ENCODE measurements around the gene BZW2. TPM values are rescaled to one million over a fixed set of nuclear protein-coding genes. Genes with fewer than 3 reads are reported as not detected.

Gene BZW2
- total and polyA plus RNA-seq, 2 of the 13 experiments (the other 11 are each of a cell fraction or from before 2014, with no cell fraction given) = 21.8 to 95.2 TPM

GRCh38 chr7:16638282-16639280 lies 7.4 kb upstream of the BZW2 start:
- Histone ChIP-seq H3K36me3 (replicated peaks in 1 of 2; ENCODE audit: control insufficient read depth in 1 of 2, insufficient read depth in 2 of 2, low read length in 2 of 2) (peaks cover 0 to 13% of the 10 kb centered on the region in 2 experiments; a peak in 3 of 5 replicates), H3K9ac (ENCODE audit: insufficient read depth, low read depth, low read length) (no peak overlapping the region), H3K79me2 (ENCODE audit: insufficient read depth, low read length) (peaks cover 21% of the 10 kb centered on the region), H3K9me3 (ENCODE audit: low read length) (no peaks in the 10 kb centered on the region), H3K27me3 (ENCODE audit: control insufficient read depth in 1 of 2, insufficient read depth in 2 of 2, low read length in 2 of 2) (no peaks in the 10 kb centered on the region), H2AFZ (ENCODE audit: low read length) (no peak overlapping the region), H4K20me1 (ENCODE audit: insufficient read depth, low read length) (no peaks in the 10 kb centered on the region; the same call in 1 of the 2 replicates), H3K4me2 (ENCODE audit: low read depth, low read length) (no peak overlapping the region), H3K27ac (ENCODE audit: extremely low read length, insufficient read depth, low read length) (no peak overlapping the region), H3K4me1 (ENCODE audit: insufficient read depth, low read length) (peaks cover 31% of the 10 kb centered on the region), H3K4me3 (replicated peaks in 1 of 3; ENCODE audit: insufficient read depth in 1 of 3, low read depth in 2 of 3, low read length in 3 of 3) (no peak overlapping the region)
- 93% methylated on average over 7 of the region's 7 CpGs for WGBS (ENCODE audit: low lambda C conversion rate)
- ATAC-seq (no peak), FAIRE-seq (no peak), DNase-seq (ENCODE audit: low spot score) (no peak)
- in situ Hi-C loops (cut with HindIII; ENCODE audit: extremely low pct_ligation_motif_present, low pct_unique_long_range_greater_than_20kb) (no loop called here), intact Hi-C loops (cut with micrococcal nuclease; ENCODE audit: unreplicated experiment) (no loop called here)
- BruUV-seq (replicated peaks) = no TSS peak
- ChIA-PET POLR2A (no interaction called here), CTCF (ENCODE audit: low intra/inter-chr PET ratio, low total read pairs) (no interaction called here)
- TF ChIP-seq ZNF607 (CRISPR knock-in tag; IDR thresholded peaks at IDR 0.05; ENCODE audit: borderline replicate concordance) (no peak), ZNF720 (CRISPR knock-in tag; IDR thresholded peaks at IDR 0.05) (no peak), NBN (conservative IDR thresholded peaks at IDR 0.05) (no peak), MBNL3 (CRISPR knock-in tag; conservative IDR thresholded peaks at IDR 0.05) (no peak), ISL2 (CRISPR knock-in tag; IDR thresholded peaks at IDR 0.05) (no peak), ZNF512B (CRISPR knock-in tag; IDR thresholded peaks at IDR 0.05; ENCODE audit: borderline replicate concordance) (no peak), MYC (CRISPR knock-in tag; IDR thresholded peaks at IDR 0.05; ENCODE audit: borderline replicate concordance) (no peak), CHD4 (IDR thresholded peaks at IDR 0.05; ENCODE audit: borderline replicate concordance, low read length) (no peak), PRDM4 (CRISPR knock-in tag; IDR thresholded peaks at IDR 0.05; ENCODE audit: borderline replicate concordance) (no peak), SALL2 (CRISPR knock-in tag; IDR thresholded peaks at IDR 0.05) (no peak), SNRNP70 (IDR thresholded peaks at IDR 0.05; ENCODE audit: low read depth, low read length) (no peak), ZBTB21 (CRISPR knock-in tag; IDR thresholded peaks at IDR 0.05) (no peak), ZNF557 (CRISPR knock-in tag; IDR thresholded peaks at IDR 0.05) (no peak), ZNF672 (CRISPR knock-in tag; IDR thresholded peaks at IDR 0.05) (no peak), HDAC2 (CRISPR knock-in tag; IDR thresholded peaks at IDR 0.05) (no peak), ETV5 (CRISPR knock-in tag; IDR thresholded peaks at IDR 0.05; ENCODE audit: borderline replicate concordance) (no peak), MLX (CRISPR knock-in tag; IDR thresholded peaks at IDR 0.05) (no peak)
- TF ChIP-seq, protein P1, sequence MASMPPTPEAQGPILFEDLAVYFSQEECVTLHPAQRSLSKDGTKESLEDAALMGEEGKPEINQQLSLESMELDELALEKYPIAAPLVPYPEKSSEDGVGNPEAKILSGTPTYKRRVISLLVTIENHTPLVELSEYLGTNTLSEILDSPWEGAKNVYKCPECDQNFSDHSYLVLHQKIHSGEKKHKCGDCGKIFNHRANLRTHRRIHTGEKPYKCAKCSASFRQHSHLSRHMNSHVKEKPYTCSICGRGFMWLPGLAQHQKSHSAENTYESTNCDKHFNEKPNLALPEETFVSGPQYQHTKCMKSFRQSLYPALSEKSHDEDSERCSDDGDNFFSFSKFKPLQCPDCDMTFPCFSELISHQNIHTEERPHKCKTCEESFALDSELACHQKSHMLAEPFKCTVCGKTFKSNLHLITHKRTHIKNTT (CRISPR knock-in tag; IDR thresholded peaks at IDR 0.05) = no peak
